T-helper 2 cell treated with Interferon-gamma antibody and Interleukin-4, amounts not matched to agents 5 μg/mL and 100 μg/mL, for 36 hours (primary cell): ENCODE measurements around the gene MYH6.
A peak's percentile ranks its signal among the peaks of the same experiment; 100 is the strongest.
"Not testable (repeated sequence)": the region's sequence is repeated elsewhere in the genome, so short reads cannot be mapped to it uniquely, and the experiment has no call there.

Experiments used
- DNase-seq: peaks from one replicate; pipeline ENCODE4 v3.0.0; 2021; ENCODE audit warnings: low spot score
- H3K27ac Mint-ChIP-seq: one replicate; pipeline ENCODE4 v1.8.0; 2021; ENCODE audit warnings: mild to moderate bottlenecking, mixed read lengths
- H3K27me3 Mint-ChIP-seq: one replicate; pipeline ENCODE4 v1.8.0; 2021; ENCODE audit warnings: low read depth, mixed read lengths
- H3K36me3 Mint-ChIP-seq: one replicate; pipeline ENCODE4 v1.8.0; 2021; ENCODE audit warnings: low read depth, mixed read lengths
- H3K4me1 Mint-ChIP-seq: one replicate; pipeline ENCODE4 v1.8.0; 2021; ENCODE audit warnings: low read depth, mixed read lengths
- H3K4me3 Mint-ChIP-seq: one replicate; pipeline ENCODE4 v1.8.0; 2022; ENCODE audit warnings: mild to moderate bottlenecking, moderate library complexity, mixed read lengths
- H3K9me3 Mint-ChIP-seq: one replicate; pipeline ENCODE4 v1.8.0; 2021; ENCODE audit warnings: mixed read lengths

MYH6 gene

DNA sequence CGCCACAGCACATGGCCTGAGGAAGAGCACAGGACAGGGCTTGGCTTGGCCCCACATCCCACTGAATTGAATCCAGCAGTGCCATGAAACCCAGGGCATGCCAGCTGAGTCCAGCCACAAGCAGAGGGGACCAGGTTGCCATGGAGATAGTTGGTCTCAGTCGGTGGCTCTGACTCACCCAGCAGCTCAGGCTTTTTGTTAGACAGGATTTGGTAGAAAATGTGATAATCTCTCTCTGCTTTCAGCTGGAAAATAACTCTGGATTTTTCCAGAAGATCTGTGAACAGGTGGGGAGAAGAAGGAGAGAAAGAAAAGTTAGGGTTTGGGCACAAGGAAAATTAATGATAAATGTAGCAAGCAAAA lies 22.6 kb upstream of the MYH6 start:
- Mint-ChIP-seq H3K4me3 (no peak overlapping the region), H3K9me3 (no peaks in the 10 kb centered on the region), H3K36me3 (no peaks in the 10 kb centered on the region), H3K27ac (no peak overlapping the region), H3K4me1 (no peaks in the 10 kb centered on the region), H3K27me3 (peaks cover 3% of the 10 kb centered on the region)
- DNase-seq, result no peak

DNA sequence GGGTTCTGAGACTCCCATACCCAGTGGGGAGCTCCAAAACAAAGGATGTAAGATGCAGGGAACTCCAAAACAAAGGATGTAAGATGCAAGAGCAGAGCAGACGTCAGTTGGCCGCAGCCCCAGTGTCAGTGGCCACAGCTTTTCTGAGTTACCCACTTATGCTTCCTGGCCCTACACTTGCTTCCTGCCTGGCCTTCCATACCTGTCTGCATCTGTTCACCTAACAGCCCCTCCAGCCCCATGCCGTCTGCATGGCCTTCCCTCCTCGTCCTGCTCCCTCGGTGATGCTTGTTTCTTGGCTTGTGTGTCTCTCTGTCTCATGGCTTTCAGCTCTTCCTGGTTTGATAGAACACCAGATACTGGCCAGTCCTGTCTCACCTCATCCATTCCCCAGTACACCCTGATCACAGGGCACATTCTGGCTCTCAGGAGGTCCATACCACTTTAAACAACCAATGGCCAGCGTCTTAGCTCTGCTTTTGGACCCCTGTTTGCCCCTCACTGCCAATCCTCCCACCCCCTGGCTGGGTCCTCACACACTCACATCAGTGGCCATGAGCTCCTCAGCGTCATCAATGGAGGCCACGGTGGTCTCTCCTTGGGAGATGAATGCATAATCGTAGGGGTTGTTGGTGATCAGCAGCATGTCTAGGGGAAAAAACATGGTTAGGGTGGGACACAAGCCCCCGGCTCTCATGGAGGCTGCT lies 22.1 kb upstream of the MYH6 start:
- H3K36me3 Mint-ChIP-seq, result no peaks in the 10 kb centered on the region
- no peak overlapping the region for H3K4me3 Mint-ChIP-seq
- DNase-seq, result no peak
- H3K9me3 Mint-ChIP-seq, result no peaks in the 10 kb centered on the region
- H3K27me3 Mint-ChIP-seq, result peaks cover 3% of the 10 kb centered on the region
- no peaks in the 10 kb centered on the region for H3K4me1 Mint-ChIP-seq
- no peak overlapping the region for H3K27ac Mint-ChIP-seq

DNA sequence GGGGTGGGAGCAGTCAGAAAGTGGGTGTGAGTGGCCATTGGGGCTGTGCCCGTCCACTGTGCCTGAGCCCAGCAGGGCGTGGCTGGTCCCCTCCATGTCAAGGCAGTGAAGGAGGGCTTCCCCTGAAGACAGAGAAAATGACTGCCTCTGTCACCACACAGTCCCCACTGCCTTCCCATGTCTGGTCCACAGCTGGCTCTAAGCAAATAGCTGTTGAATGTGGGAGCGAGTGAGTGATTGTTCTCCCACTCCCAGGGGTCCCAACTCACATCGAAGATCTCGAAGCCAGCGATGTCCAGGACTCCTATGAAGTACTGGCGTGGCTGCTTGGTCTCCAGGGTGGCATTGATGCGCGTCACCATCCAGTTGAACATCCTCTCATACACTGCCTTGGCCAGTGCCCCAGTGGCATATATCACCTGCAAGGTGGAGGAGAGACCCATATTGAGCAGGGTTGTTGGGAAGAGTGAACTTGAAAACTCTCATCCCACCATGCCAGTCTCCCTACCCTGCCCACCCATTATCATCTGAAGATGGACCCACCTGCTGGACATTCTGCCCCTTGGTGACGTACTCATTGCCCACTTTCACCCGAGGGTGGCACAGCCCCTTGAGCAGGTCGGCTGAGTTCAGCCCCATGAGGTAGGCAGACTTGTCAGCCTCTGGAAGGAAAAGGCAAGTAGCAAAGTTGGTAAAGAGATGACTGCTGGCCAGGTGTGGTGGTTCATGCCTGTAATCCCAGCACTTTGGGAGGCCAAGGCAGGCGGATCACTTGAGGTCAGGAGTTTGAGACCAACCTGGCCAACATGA lies 20.8 kb upstream of the MYH6 start:
- Mint-ChIP-seq H3K36me3 (no peaks in the 10 kb centered on the region), H3K27ac (no peak overlapping the region), H3K27me3 (peaks cover 3% of the 10 kb centered on the region), H3K9me3 (no peaks in the 10 kb centered on the region), H3K4me3 (no peak overlapping the region), H3K4me1 (no peaks in the 10 kb centered on the region)
- no peak for DNase-seq

DNA sequence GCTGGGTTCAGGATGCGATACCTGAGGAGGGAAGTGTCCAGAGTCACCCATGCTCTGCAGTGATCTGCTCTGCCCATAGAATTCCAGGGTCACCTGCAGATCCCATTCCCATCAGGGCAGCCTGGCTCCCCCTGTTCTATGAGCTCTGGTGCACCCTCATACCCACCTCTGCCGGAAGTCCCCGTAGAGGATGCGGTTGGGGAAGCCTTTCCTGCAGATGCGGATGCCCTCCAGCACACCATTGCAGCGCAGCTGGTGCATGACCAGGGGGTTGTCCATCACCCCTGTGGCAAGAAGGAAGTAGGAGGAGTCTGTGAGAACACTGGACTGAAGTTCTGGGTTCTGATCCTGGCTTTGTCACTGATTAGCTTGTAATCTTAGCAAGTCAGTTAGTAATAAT lies 17.7 kb upstream of the MYH6 start:
- not testable (repeated sequence) for DNase-seq, H3K4me3 Mint-ChIP-seq, H3K4me1 Mint-ChIP-seq, H3K27ac Mint-ChIP-seq, H3K36me3 Mint-ChIP-seq, H3K9me3 Mint-ChIP-seq, H3K27me3 Mint-ChIP-seq

DNA sequence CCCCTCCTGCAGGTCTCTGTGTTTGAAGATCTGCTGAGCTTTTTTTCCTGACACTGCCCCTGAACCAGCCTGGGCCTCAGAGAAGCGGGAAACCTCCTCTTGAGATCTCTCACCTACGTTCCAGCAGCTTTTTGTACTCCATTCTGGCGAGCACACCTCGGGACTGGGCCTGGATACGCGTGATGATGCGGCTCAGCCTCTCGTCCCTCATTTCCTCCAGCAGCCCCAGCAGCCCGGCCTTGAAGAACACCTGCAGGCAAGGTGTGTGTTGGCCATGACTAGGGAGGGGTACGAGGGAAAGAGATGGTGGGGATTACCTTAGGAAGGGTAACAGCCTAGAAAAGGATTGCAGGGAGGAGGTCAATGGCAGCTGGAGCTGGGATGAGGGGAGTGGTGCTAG lies 17.1 kb upstream of the MYH6 start:
- H3K9me3 Mint-ChIP-seq, result no peaks in the 10 kb centered on the region
- no peak overlapping the region for H3K27ac Mint-ChIP-seq
- DNase-seq, result no peak
- H3K36me3 Mint-ChIP-seq, result no peaks in the 10 kb centered on the region
- no peak overlapping the region for H3K4me3 Mint-ChIP-seq
- peaks cover 3% of the 10 kb centered on the region for H3K27me3 Mint-ChIP-seq
- H3K4me1 Mint-ChIP-seq, result peaks cover 4% of the 10 kb centered on the region

DNA sequence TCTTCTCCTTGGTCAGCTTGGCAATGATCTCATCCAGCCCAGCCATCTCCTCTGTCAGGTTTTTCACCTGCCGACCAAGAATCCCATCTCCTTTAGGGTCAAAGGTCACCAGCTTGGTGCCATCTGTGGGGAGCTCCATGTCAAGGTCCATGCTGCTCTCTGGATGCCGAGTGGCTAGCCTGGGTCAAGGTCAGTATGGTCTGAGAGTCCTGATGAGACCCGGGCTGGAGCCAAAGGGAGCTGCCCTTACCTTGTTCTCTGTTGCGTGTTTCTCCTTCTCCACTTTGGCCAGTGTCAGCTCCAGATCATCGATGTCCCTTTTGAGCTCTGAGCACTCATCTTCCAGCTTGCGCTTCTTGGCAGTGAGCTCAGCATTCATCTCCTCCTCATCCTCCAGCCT lies 15.6 kb upstream of the MYH6 start:
- no peaks in the 10 kb centered on the region for H3K9me3 Mint-ChIP-seq
- H3K4me3 Mint-ChIP-seq, result no peak overlapping the region
- H3K36me3 Mint-ChIP-seq, result no peaks in the 10 kb centered on the region
- H3K27ac Mint-ChIP-seq, result no peak overlapping the region
- DNase-seq, result no peak
- peaks cover 3% of the 10 kb centered on the region for H3K27me3 Mint-ChIP-seq
- H3K4me1 Mint-ChIP-seq, result peaks cover 4% of the 10 kb centered on the region

DNA sequence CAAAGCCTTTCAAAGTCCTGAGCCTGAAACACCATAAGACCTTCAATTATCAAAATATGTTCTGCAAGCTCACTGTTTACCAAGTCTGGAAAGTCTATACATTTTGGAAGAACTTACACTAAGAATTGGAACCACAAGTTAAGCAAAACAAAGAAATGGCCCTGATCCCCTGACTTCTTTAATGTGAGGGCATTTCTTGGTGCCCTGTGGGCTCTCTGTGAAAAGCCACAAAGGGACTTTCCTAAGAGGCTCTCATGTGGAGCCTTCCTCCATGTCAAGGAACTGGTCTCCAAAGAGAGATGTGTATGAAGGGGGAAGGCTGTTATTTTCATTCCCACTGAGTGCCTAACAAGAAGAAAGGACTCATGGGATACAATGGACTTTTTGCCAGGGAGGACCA lies 13.5 kb upstream of the MYH6 start:
- peak; percentile 9 for DNase-seq
- peaks cover 4% of the 10 kb centered on the region for H3K4me1 Mint-ChIP-seq
- H3K9me3 Mint-ChIP-seq, result no peaks in the 10 kb centered on the region
- H3K36me3 Mint-ChIP-seq, result no peaks in the 10 kb centered on the region
- peaks cover under 1% of the 10 kb centered on the region for H3K27me3 Mint-ChIP-seq
- no peak overlapping the region for H3K27ac Mint-ChIP-seq
- no peak overlapping the region for H3K4me3 Mint-ChIP-seq

DNA sequence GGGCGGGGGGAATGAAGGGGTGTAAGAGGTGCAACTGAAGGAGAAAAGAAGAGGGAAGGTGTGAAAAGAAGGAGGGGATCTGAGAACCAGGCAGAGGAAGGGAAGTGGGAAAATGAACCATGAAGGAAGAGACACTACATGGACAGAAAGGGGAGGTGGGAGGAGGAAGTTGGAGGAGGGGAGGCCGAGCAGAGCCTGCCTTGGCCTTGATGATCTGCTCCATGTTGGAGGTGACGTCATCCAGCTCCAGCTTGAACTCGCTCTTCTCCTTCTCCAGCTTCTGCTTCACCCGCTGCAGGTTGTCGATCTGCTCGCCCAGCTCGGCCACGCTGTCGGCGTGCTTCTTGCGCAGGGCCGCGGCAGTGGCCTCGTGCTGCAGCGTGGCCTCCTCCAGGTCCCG lies 11.6 kb upstream of the MYH6 start:
- not testable (repeated sequence) for H3K9me3 Mint-ChIP-seq, H3K4me3 Mint-ChIP-seq, H3K36me3 Mint-ChIP-seq, H3K4me1 Mint-ChIP-seq, H3K27me3 Mint-ChIP-seq, DNase-seq, H3K27ac Mint-ChIP-seq

DNA sequence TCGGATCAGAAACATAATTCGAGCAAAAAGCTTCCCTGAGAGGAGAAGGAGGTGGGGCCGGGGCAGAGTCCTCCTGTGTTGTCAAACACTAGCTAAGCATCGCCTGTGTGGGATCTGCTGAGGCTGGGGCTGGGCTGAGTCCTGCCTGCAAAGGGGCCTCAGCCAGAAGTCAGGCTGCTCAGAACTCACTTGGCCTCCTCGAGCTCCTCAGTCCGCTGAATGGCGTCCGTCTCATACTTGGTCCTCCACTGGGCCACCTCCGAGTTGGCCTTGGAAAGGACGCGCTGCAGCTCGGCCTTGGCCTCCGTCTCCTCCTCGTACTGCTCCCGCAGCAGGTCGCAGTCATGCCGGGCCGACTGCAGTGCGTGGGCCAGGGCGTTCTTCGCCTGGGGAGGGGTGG lies 9.9 kb upstream of the MYH6 start:
- Mint-ChIP-seq H3K27ac (no peak overlapping the region), H3K27me3 (no peaks in the 10 kb centered on the region), H3K9me3 (no peaks in the 10 kb centered on the region), H3K4me3 (no peak overlapping the region), H3K36me3 (no peaks in the 10 kb centered on the region), H3K4me1 (peaks cover 4% of the 10 kb centered on the region)
- DNase-seq, result no peak

DNA sequence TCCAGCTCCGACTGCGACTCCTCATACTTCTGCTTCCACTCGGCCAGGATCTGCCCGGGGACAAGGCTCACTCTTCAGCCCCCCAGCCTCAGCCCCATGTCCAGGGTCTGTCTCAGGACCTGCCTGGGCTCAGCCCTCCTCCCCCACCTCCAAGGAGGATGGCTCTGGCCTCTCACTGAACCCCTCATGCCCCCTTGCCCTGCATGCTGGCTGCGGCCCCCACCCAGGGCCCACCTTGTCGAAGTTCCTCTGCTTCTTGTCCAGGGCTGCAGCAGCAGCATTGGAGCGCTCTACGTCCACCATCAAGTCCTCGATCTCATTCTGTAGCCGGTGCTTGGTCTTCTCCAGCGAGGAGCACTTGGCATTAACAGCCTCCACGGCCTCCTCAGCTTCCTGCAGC lies 9.2 kb upstream of the MYH6 start:
- H3K9me3 Mint-ChIP-seq, H3K27me3 Mint-ChIP-seq, H3K27ac Mint-ChIP-seq, H3K4me3 Mint-ChIP-seq, H3K4me1 Mint-ChIP-seq, H3K36me3 Mint-ChIP-seq, DNase-seq: not testable (repeated sequence)

DNA sequence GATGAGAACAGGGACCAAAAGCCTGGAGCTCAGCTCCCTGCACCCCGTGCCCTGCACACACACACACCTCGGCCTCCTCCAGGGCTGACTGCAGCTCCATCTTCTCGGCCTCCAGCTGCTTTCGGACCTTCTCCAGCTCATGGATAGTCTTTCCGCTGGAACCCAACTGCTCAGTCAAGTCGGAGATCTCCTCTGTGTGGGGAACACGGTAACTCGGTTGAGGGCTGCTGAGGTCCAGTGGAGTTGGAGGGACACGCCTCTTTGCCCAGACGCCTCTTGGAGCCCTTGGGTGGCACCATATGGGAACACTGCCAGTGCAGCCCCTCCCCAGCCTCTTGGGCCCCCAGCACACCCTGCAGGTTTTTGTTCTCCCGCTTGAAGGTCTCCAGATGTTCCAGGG lies 8.7 kb upstream of the MYH6 start:
- no peak for DNase-seq
- no peak overlapping the region for H3K27ac Mint-ChIP-seq

DNA sequence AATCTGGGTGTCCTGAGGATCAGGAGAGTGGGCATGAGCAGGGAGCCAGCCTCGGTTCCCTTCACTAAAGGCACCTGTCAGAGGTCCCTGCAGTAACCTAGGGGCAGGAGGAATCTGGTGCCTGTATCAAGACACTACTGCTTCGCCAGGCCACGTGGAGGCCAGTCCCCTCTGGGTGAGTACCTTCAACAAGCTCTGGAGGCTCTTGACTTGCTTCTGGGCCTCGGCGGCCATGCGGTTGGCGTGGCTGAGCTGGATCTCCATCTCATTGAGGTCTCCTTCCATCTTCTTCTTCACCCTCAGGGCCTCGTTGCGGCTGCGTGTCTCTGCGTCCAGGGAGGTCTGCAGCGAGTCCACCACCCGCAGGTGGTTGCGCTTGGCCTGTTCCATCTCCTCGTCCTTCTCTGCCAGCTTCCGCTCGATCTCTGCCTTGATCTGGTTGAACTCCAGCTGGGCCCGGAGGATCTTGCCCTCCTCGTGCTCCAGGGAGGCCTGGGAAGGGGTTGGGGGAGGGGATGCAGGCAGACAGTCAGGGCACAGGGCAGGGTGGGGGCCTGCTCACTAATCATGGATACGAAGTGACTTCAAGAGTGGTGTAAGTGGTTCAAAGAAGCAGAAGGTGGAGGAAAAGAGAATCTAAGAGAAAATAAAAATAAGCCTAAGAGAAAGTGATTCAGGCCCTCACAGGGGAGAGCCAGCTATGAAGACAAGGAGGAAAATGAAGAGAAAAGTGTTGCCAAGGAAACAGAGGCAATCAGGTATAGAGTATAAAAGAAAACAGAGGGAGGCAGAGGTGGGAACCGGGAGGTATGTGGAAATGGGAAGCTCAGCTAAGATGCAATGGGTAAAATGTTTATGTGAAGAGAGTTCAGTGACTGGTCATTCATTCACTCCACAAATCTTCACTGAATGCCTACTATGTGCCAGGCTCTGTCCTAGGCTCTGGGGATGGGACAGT lies 8.0 kb upstream of the MYH6 start:
- no peaks in the 10 kb centered on the region for H3K27me3 Mint-ChIP-seq
- no peaks in the 10 kb centered on the region for H3K4me1 Mint-ChIP-seq
- H3K4me3 Mint-ChIP-seq, result no peak overlapping the region
- H3K27ac Mint-ChIP-seq, result no peak overlapping the region
- H3K9me3 Mint-ChIP-seq, result no peaks in the 10 kb centered on the region
- no peak for DNase-seq
- no peaks in the 10 kb centered on the region for H3K36me3 Mint-ChIP-seq

More for the DNA sequence above, 8.7 kb upstream of the MYH6 start:
- Mint-ChIP-seq H3K9me3 (no peaks in the 10 kb centered on the region), H3K27me3 (no peaks in the 10 kb centered on the region), H3K4me3 (no peak overlapping the region), H3K4me1 (peaks cover 4% of the 10 kb centered on the region), H3K36me3 (no peaks in the 10 kb centered on the region)

DNA sequence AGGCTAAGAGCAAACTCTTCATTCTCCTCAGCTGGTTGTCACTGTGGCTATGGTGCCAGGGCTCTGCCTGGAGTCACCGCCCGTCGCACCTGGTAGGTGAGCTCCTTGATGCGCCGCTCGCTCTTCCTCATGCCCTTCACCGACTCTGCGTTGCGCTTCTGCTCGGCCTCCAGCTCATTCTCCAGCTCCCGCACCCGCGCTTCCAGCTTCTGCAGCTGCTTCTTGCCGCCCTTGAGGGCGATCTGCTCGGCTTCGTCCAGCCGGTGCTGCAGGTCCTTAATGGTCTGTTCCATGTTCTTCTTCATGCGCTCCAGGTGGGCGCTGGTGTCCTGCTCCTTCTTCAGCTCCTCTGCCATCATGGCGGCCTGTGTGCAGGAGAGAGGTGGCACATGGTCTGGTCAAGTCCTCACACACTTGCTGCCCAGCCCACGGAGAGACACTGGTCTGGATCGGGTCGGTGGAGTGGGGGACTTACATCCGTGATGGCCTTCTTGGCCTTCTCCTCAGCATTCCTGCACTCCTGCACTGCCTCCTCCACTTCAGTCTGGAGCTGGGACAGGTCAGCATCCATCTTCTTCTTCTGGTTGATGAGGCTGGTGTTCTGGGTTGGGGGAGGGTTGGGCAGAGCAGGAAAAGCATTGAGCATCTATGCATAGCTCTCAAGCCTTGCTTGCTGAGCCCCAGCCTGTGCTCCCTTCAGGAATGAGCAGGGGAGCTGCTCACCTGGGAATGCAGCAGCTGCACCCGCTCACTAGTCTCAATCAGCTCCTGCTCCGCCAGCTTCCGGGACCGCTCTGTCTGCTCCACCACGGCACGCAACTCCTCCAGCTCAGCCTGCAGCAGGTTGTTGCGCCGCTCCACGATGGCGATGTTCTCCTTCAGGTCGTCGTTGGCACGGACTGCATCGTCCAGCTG lies 7.1 kb upstream of the MYH6 start:
- DNase-seq, result no peak
- H3K27me3 Mint-ChIP-seq, result no peaks in the 10 kb centered on the region
- no peaks in the 10 kb centered on the region for H3K9me3 Mint-ChIP-seq
- H3K4me3 Mint-ChIP-seq, result no peak overlapping the region
- H3K36me3 Mint-ChIP-seq, result no peaks in the 10 kb centered on the region
- H3K4me1 Mint-ChIP-seq, result no peaks in the 10 kb centered on the region
- no peak overlapping the region for H3K27ac Mint-ChIP-seq
